ENCODE data around the gene PPIB.

PPIB gene

DNA sequence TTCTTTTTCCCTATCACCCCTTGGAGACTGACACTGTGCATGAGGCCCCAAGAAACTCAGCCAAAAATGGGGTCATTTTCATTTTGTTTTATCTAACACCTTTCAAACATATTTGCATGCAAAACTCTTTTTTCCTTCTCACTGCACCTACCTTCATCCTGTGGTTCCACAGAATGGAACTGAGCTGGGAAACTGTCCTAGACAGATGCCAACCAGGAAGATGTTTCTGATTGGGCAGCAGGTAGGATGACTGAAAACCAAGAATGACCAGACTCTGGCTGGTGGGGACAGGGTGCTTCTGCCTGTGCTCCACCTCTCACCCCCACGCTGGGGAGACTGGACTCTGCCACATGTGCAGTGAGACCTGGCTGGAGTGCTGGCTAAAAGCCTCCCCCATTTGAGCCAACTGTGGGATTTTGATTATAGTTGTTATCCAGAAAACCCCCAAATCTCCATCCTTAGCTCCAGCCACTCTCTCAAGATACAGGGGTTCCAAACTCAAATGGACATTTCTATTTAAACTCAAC is 5.2 kb downstream of the PPIB start:
- no peak for DNase-seq

DNA sequence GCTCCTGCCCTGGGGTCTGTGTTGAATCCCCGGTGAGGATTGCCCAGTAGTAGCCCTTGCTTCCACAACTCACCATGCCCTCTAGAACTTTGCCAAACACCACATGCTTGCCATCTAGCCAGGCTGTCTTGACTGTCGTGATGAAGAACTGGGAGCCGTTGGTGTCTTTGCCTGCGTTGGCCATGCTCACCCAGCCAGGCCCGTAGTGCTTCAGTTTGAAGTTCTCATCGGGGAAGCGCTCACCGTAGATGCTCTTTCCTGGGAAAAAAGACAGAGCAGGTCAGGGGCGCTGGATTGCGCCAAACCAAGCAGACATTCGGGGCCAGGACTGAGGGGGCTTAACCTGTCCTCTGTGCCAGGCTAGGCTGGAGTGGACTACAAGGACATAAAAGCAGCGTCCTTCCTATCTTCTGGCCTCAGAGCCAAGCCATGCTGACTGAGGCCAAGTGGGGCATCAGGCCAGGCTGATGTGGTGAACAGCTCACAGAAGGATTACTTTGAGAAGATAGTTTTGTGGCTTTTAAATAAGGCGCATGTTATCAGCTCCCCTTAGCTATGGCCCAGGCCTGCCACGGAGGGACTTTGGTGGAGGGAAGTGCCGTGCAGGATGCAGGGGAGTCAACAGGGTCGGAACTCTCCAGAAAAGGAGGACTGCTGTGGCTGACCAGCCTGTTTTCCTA is 6.0 kb downstream of the PPIB start:
- no peak for DNase-seq

DNA sequence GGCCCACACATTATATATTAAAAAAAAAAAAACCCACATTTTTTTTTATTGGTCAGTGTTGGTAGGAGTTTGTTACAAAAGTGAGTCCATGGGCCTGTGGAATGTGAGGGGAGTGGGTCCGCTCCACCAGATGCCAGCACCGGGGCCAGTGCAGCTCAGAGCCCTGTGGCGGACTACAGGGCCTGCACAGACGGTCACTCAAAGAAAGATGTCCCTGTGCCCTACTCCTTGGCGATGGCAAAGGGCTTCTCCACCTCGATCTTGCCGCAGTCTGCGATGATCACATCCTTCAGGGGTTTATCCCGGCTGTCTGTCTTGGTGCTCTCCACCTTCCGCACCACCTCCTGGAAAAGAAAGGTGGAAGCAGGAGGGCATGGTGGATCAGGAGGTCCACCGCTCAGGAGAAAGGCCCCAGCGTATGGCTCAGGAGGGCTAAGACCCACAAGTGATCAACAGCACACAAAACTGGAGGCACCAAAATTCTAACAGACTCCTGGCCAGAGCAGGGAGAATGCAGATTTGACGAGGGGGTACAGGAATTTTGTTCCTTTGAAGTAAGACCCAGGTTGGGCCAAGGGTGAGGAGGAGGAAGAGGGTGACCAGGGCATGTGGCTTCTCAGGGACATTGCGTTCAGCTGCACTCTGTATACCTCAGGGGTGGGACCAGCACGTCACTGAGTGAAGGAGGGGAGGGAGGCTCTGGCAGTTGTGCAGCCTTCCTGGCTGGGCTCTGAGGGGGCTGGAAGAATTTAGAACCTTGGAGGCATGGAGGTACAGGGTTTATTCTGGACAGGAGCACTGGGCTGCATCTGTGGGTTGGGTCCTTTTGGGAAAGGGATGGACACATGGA is 6.8 kb downstream of the PPIB start:
- no peak for DNase-seq

DNA sequence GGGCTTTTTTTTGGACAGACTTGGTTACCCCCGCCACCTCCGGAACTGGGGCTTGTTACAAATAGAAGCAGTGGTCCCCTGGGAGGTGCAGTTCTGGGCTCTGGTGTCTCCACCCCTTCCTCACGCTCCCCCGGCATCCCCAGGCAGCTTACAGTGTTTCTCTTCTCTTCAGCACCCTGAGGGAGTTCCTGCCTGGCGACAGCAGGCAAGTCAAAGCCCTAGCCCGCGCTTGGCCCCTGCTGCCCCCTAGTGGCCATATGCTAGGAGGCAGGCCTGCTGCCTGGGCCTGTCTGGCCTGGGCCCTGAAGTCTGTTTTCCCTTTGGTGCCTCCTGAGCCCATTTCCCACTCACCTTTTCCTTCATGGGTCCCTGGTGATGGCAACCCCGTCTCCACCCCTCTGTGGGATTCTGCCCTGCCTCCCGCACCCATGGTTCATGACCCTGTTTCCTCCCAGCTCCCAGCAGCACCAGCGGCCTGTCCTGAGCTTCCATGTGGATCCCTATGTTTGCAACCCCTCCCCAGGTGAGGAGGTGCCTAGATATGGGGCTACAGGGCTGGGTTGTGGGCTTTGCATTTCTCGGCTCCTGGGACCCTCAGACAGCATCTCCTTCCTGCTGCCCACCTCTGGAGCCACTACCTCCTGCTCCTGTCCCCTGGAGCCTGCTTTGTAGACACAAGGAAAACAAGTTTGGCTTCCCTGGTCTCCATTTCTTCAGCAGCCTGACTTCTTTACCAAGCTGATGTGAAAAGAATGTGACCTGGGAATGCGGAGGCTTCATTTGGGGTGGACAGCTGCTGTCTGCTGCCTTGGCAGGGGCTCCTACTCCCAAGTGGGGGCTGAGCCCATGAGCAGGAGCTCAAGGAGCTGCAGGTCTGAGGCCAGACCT is 9.1 kb downstream of the PPIB start:
- peak; percentile 86 for DNase-seq

DNA sequence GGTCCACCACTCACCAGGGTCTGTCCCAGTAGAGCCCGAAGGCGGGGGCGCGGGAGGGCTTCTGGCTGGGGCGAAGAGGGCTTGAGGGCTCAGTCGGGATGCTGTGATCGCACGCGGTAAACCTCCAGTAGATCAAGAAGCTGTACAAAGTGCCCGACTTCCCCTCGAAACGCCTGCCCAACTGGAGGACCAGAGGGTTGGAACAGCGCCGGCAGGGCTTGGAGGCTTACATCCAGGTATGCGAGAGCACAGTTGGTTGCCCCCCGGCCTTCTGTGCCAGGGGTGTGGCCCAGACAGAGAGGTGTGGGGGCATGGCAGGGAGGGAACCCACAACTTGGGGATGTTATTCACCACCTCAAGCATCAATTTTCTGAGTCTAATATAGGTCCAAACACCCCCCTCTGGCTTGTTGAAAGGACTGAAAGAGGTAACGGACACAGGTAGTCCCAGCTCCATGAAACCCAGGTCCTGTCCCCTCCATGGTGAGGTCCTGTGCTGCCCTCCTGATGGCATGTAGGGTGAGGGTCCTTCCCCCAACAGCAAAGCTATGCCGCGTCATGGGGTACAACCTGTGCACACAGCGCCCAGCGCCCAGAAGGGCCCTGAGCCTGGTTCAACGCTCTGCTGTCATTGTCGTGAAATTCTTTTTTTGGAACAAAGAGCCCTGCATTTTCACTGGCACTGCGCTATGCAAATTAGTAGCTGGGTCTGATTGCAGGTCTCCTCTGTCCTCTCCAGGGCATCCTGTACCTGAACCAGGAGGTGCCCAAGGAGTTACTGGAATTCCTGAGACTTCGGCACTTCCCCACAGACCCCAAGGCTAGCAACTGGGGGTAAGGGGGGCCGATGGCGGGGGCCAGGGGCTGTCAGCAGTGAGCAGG is 10.1 kb downstream of the PPIB start:
- peak; percentile 16 for DNase-seq

DNA sequence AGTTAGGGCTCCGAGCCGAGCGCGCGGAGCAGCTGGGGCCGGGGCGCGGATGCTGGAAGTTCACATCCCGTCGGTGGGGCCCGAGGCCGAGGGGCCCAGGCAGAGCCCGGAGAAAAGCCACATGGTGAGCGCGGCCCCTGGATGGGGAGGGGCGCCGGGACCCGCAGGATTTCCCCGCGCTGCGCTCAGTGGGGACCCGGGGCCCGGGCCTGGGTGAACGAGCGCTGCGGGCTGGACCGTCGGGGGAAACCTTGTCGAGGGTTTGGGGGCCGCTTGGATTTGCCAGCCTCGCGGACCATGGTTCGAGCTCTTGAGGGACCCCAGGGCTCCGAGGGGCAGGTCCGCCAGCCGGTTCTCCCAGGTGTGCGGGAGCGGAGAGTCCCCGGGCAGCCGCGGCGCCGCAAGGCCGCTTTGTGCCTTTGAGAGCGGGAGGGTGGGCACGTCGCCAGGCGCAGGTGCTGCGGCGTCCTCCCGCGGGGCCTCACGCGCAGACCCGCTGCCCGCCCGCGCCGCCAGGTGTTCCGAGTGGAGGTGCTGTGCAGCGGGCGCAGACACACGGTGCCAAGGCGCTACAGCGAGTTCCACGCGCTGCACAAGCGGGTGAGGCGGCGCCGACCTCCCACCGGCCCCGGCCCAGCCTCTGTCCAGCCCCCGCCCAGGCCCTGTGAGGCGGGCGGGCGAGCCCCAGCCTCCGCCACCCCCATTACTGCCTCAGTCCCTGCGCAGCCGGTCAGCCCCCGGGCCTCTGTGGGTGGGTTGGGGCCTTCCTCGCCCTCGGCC is 10.9 kb downstream of the PPIB start, which contains the start of gene SNX22:
Gene SNX22 (plus strand): TSS at position 5 of the 780 bp plus-strand sequence. CDS start 45 bp downstream, at position 50.
- peak; percentile 33 for DNase-seq

DNA sequence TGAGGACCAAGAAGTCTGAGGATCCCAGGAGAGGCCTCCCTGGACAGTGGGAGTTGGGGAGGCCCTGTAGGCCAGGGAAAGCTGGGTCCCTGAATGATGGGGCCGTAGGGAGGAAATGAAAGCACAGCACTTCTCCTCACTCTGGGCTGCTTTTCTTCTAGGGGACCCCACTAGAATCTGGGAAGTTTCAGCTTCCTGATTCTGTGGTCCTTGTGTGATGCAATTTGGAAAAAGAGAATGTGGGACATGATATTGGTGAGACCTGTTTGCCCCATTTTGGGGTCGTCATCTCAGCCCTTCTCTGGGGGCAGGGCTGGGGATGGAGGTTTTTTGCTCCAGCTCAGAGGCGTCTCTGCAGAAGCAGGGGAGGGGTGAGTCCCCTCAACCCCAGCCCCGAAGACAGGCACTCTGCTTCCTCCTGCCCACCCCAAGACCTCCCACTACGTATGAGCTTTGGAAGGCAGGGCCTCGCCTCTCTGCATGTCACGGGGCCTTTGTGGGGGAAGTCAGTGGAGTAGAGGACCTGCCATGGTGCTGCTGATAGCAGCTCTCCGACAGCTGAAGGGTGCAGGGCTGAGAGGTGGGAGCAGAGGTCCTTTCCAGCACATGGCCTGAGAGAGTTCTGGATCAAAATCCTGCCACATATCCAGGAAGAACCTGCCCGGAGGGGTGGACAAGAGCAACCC is 12.8 kb downstream of the PPIB start:
- no peak for DNase-seq

DNA sequence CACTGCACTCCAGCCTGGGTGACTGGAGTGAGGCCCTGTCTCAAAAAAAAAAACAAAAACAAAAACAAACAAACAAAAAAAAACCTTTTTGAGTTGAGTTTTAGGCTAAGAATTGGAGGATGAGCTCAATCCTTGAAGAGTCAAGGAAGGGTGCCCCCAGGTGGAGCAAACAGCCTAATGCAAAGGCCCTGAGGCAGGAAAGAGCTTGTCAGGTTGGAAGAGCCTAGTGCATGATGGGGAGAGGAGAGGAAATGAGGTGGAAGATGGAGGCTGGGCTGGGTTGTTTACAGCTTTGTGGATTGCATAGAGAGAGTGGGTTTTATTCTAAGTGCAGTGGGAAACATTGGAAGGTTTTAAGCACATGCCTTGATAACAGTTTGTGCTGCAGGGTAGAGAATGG is 13.4 kb downstream of the PPIB start:
- DNase-seq: no peak

DNA sequence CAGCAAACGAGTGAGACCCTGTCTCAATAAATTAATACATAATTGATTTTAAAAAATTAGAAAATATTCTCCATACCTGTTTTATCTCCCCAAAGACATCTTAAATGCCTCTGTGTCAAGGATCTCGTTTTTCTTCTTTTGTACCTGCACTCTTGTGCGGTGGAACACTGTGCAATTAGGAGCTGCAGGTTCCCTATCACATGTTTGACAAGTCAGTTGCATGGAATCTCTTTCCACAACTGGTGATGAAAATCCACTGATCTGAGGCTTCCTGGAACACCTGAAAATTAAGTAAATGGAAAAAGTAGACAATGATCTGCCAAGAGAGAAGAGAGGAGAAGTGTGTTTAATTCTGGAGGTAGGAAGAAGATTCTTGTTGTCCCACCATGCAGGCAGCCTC is 14.2 kb downstream of the PPIB start:
- DNase-seq: no peak

DNA sequence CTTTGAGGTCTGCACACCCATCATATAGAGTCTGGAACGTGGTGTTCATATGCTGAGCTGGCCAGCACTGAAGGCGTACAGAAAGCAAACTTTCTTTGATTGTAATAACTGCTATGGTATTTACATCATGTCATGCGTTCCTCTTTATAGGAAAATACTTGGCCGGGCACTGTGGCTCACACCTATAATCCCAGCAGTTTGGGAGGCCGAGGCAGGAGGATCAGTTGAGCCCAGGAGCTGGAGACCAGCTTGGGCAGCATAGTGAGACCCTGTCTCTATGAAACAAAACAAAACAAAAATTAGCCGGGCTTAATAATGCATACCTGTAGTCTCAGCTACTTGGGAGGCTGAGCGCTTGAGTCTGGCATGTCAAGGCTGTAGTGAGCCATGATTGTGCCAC is 14.7 kb downstream of the PPIB start:
- no peak for DNase-seq

DNA sequence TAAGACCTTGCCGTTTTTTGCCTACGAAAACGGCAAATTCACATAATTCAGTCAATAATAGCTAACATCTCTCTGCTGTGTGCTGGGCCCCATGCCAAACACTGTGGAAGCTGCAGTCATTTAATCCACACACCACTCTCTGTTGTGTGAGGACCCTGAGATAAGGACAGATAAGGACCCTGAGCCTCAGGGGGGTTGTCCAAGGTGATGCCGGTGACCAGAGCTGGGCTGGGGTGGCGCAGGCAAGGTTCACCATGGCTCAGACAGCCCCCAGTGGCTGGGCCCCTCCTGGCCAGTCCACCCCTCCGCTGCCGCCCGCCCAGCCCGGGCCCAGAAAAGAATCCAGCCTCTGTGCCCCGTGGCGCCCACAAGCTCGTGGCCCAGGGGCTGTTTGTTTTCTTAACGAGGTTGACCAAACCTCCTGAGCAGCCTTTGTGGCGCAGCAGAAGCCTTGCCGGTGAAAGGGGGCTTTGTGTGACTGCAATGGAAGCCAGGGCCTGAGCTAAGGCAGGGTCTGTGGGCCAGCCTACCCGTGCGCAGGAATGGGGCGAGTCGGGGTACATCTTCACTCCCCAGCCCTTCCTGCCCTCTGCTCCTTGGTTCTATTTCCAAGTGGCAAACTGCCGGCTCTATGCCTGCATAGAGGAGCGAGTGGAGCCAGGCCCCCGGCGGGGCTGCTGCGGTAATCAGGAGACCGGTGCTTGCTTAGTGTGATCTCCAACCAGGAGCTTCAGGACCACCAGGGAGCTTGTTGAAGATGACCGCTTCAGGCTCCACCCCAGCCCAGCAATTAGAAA is 15.7 kb downstream of the PPIB start:
- DNase-seq: no peak

DNA sequence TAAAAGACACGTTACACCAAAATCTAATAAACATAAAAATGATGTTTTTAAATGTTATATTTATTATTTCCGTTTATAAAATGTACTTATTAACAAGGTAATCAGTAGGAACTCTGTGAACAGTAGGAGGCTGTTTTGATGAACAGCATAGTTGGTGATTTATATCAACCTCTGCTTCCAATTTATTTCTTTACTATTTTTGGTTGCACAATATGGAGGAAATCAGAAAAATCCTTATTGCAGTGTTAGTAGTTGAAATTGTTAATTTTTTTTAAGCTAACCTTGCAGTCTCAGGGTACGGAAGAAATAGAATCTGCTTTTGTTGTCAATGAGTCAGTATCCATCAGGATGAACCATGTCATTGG is 16.3 kb downstream of the PPIB start:
- no peak for DNase-seq

DNA sequence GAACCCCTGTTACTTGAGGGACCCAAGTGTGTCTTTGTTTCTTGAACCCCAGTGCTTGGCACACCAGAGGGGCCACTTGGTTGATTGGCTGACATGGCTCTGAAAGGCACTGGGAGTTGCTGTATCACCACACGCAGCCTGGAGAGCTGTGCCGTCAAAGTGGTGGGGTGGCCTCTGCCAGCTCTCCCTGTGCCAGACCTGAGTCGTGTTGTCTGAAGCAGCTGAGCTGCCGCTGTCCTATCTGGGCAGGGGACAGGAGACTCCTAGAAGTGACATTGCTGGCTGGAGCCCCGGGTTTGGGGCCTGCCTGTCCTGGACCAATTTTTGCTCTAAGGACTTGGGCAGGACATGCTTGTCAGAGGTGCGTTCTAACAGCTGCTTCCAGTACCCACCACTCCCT is 16.8 kb downstream of the PPIB start:
- DNase-seq: no peak

DNA sequence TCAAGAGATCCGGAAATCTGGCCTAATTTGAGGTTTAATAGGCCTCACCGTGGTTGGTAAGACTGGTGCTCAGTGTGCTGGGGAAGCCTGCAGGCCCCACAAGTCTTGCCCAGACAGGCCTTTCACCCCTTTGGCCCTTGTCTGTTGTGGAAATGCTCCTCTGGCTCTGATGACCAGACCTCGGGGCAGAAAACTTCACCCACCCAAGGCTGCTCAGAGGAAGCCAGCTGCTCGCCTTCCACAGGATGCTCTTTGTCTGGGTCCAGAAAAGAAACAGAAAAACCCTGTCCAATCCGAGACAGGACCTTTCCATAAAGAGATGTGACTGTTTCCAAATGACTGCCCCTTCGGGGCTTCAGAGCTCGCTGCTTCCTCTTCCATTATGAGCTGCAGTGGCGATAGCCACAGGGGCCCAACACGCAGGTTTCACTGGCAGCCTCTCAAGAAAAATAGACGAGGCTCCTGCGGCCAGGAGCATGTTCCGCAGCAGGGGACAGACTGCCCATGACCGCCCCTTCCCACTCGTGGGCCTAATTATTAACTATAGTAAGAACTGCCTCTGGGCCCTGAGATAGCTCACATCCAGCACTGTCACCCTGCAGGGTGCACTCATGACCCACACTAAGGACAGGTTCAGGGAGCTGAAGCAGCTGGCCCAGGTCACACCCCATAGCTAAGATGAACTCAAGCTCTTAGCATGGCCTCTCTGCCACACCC is 18.1 kb downstream of the PPIB start:
- DNase-seq: no peak

DNA sequence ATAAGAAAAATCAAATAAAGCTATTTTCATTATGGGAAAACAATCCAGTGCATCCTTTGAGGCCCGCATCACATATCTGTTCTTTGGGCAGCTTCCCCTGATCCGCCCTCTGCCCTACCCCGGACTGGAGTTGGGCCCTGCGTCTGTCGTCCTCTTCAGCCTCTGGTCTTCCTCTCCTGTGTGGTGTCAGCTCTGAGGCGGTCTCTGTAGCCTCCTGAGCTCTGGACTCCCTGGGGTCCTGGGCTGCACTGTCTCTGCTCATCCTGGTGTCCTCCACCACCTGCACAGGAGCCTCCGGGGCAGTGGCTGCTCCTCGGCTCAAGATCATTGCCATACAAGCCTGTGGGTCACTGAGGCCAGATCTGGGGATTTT is 18.6 kb downstream of the PPIB start:
- no peak for DNase-seq

DNA sequence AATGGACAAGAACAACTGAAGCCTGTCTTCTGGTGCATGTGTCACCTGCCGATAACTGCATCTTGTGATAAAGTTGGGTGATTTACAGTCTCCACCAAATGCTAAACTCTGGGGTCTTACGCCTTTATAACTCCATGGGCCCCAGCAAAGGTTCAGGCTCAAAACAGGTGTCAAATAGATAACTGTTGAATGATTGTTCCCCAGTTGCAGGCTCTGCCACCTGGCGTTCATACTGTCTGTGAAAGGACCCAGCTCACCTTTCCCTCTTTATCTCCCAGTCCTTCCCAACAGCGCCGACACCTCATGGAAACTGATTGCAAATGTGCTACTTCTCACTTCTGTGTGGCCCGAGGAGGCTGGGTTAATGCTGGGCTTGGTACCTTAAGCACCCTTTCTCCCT is 19.5 kb downstream of the PPIB start:
- no peak for DNase-seq

DNA sequence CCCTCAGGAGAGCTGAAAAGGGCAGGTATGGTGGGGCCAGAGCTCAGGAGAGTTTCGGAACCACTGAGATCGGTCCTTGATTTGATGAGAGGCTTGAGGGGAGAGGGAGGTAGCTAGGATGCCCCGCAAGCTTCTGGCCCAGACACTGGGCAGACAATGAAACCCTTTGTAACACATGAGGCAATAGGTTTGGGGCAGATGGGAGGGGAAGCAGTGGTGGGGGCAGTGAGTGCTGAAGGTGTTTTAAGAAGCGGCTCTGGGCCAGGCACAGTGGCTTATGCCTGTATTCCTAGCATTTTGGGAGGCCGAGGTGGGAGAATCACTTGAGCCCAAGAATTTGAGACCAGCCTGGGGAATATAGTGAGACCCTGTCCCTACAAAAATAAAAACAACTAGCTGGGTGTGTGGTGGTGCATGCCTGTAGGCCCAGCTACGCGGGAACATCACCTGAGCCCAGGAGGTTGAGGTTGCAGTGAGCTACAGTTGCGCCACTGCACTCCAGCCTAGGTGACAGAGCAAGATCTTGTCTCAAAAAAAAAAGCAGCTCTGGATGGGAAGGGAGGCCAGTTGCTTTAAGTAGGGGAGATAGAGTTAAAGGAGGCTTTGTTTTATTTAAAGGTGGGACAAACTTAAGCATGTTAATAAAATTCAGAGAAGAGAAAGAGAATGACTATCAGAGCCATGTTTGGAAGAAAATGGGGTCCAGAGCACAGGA is 20.9 kb downstream of the PPIB start:
- DNase-seq: no peak

DNA sequence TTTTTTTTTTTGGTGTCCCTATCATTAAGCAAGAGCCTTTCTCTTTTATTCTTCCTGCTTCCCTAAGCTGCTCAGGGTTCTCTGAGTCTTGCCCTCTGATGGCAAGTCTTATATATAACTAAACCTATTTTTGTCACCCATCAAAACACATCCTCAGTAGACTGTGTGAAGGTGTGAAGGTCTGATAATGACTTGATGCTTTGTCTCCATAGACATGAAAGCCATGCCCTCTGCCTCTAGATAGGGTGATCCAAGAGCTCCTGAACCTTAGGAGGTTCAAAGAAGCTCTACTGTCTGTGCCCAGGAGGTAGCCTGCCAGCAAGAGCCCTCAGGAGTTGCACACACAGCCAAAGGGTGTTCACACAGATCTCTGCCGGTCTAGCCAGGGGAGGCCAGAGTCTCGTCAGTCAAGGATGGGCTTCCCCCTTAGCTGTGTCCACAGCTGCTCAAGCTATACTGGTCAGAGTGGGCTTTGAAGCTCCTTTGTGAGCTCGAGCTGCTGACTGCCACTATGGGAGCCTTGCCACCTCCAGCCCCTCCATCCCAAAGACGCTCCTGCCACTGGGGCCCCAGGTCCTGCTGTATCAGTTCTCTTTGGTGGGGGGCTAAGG is 24.4 kb downstream of the PPIB start:
- no peak for DNase-seq
